ENCODE measurements around the gene DUSP8.

Gene DUSP8

GRCh38 chr11:1544536-1544935 is 27.5 kb downstream of the DUSP8 start:
- no peak for DNase-seq (ENCODE audit: insufficient read length)
- FAIRE-seq: no peak
- TF ChIP-seq POLR2A (IDR thresholded peaks at IDR 0.05; ENCODE audit: low read depth, low read length): no peak
- no peak for TF ChIP-seq POLR2AphosphoS5 (IDR thresholded peaks at IDR 0.05; ENCODE audit: low read depth, low read length)
- no peak for TF ChIP-seq TAF1 (IDR thresholded peaks at IDR 0.05; ENCODE audit: borderline replicate concordance, low read depth, low read length)

GRCh38 chr11:1543606-1544263 is 28.3 kb downstream of the DUSP8 start:
- DNase-seq (ENCODE audit: insufficient read length) (no peak), FAIRE-seq (no peak)
- no peak for TF ChIP-seq POLR2AphosphoS5 (IDR thresholded peaks at IDR 0.05; ENCODE audit: low read depth, low read length)
- no peak for TF ChIP-seq TAF1 (IDR thresholded peaks at IDR 0.05; ENCODE audit: borderline replicate concordance, low read depth, low read length)
- no peak for TF ChIP-seq POLR2A (IDR thresholded peaks at IDR 0.05; ENCODE audit: low read depth, low read length)

GRCh38 chr11:1542267-1542666 is 29.8 kb downstream of the DUSP8 start:
- DNase-seq (ENCODE audit: insufficient read length) (no peak), FAIRE-seq (no peak)
- TF ChIP-seq POLR2A (IDR thresholded peaks at IDR 0.05; ENCODE audit: low read depth, low read length) (no peak), TAF1 (IDR thresholded peaks at IDR 0.05; ENCODE audit: borderline replicate concordance, low read depth, low read length) (no peak), POLR2AphosphoS5 (IDR thresholded peaks at IDR 0.05; ENCODE audit: low read depth, low read length) (no peak)

- no peak for FAIRE-seq
Observed at GRCh38 chr11:1541474-1542204, 30.4 kb downstream of the DUSP8 start.

GRCh38 chr11:1540074-1540473 is 32.0 kb downstream of the DUSP8 start:
- DNase-seq (ENCODE audit: insufficient read length) (no peak), FAIRE-seq (no peak)
- TF ChIP-seq POLR2A (IDR thresholded peaks at IDR 0.05; ENCODE audit: low read depth, low read length) (no peak), TAF1 (IDR thresholded peaks at IDR 0.05; ENCODE audit: borderline replicate concordance, low read depth, low read length) (no peak), POLR2AphosphoS5 (IDR thresholded peaks at IDR 0.05; ENCODE audit: low read depth, low read length) (no peak)

More at GRCh38 chr11:1541474-1542204, 30.4 kb downstream of the DUSP8 start:
- TF ChIP-seq POLR2AphosphoS5 (IDR thresholded peaks at IDR 0.05; ENCODE audit: low read depth, low read length): no peak
- TF ChIP-seq TAF1 (IDR thresholded peaks at IDR 0.05; ENCODE audit: borderline replicate concordance, low read depth, low read length): no peak
- TF ChIP-seq POLR2A (IDR thresholded peaks at IDR 0.05; ENCODE audit: low read depth, low read length): no peak
- no peak for DNase-seq (ENCODE audit: insufficient read length)

- no peak for FAIRE-seq
- TF ChIP-seq TAF1 (IDR thresholded peaks at IDR 0.05; ENCODE audit: borderline replicate concordance, low read depth, low read length) (no peak), POLR2AphosphoS5 (IDR thresholded peaks at IDR 0.05; ENCODE audit: low read depth, low read length) (no peak), POLR2A (IDR thresholded peaks at IDR 0.05; ENCODE audit: low read depth, low read length) (no peak)
- DNase-seq (ENCODE audit: insufficient read length): no peak
Observed at GRCh38 chr11:1538153-1538552, 33.9 kb downstream of the DUSP8 start.

- DNase-seq (ENCODE audit: insufficient read length): no peak
- no peak for TF ChIP-seq POLR2AphosphoS5 (IDR thresholded peaks at IDR 0.05; ENCODE audit: low read depth, low read length)
- FAIRE-seq: no peak
Observed at GRCh38 chr11:1536065-1536843, 35.8 kb downstream of the DUSP8 start.

GRCh38 chr11:1534682-1535081 is 37.4 kb downstream of the DUSP8 start:
- no peak for TF ChIP-seq POLR2A (IDR thresholded peaks at IDR 0.05; ENCODE audit: low read depth, low read length)
- no peak for TF ChIP-seq POLR2AphosphoS5 (IDR thresholded peaks at IDR 0.05; ENCODE audit: low read depth, low read length)
- TF ChIP-seq TAF1 (IDR thresholded peaks at IDR 0.05; ENCODE audit: borderline replicate concordance, low read depth, low read length): no peak
- FAIRE-seq (no peak), DNase-seq (ENCODE audit: insufficient read length) (no peak)

- DNase-seq (ENCODE audit: insufficient read length) (no peak), FAIRE-seq (no peak)
- no peak for TF ChIP-seq POLR2AphosphoS5 (IDR thresholded peaks at IDR 0.05; ENCODE audit: low read depth, low read length)
- TF ChIP-seq POLR2A (IDR thresholded peaks at IDR 0.05; ENCODE audit: low read depth, low read length): no peak
- TF ChIP-seq TAF1 (IDR thresholded peaks at IDR 0.05; ENCODE audit: borderline replicate concordance, low read depth, low read length): no peak
Observed at GRCh38 chr11:1534171-1534570, 37.9 kb downstream of the DUSP8 start.

- FAIRE-seq: no peak
- TF ChIP-seq TAF1 (IDR thresholded peaks at IDR 0.05; ENCODE audit: borderline replicate concordance, low read depth, low read length) (no peak), POLR2AphosphoS5 (IDR thresholded peaks at IDR 0.05; ENCODE audit: low read depth, low read length) (no peak), POLR2A (IDR thresholded peaks at IDR 0.05; ENCODE audit: low read depth, low read length) (no peak)
- DNase-seq (ENCODE audit: insufficient read length): no peak
Observed at GRCh38 chr11:1533342-1533725, 38.7 kb downstream of the DUSP8 start.

GRCh38 chr11:1532606-1533341 is 39.3 kb downstream of the DUSP8 start:
- TF ChIP-seq POLR2A (IDR thresholded peaks at IDR 0.05; ENCODE audit: low read depth, low read length): no peak
- TF ChIP-seq POLR2AphosphoS5 (IDR thresholded peaks at IDR 0.05; ENCODE audit: low read depth, low read length): no peak
- TF ChIP-seq TAF1 (IDR thresholded peaks at IDR 0.05; ENCODE audit: borderline replicate concordance, low read depth, low read length): no peak
- no peak for FAIRE-seq
- no peak for DNase-seq (ENCODE audit: insufficient read length)

All from GM12892 (cell line).